HG03196 (cell line): ENCODE data around the gene CDK17.
A peak's percentile ranks its signal among the peaks of the same experiment; 100 is the strongest.
"Not testable (repeated sequence)": the region's sequence is repeated elsewhere in the genome, so short reads cannot be mapped to it uniquely, and the experiment has no call there.

ENCODE experiments used
- ATAC-seq: cut with Tn5 transposase; IDR thresholded peaks from one replicate; pipeline ENCODE4 v1.9.1; 2021; ENCODE audit not compliant: unreplicated experiment

CDK17 gene

DNA sequence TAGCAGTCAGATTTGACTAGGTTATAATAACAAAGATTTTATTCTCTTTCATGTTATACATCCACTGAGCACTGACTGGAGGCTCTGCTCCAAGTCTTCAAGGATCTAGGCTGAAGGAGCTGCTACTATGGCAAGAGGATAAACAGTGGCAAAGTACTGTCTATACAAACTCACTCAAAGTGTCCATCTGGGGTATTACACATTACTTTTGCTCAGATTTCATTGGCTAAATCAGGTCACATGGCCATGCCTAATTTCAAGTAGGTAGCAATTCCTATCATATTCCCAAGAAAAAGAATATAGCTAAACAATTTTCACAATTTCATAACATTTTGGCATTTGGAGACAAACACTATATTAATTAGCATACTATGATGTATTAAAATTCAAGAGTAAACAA, 40.9 kb downstream of the CDK17 start:
- no peak for ATAC-seq

DNA sequence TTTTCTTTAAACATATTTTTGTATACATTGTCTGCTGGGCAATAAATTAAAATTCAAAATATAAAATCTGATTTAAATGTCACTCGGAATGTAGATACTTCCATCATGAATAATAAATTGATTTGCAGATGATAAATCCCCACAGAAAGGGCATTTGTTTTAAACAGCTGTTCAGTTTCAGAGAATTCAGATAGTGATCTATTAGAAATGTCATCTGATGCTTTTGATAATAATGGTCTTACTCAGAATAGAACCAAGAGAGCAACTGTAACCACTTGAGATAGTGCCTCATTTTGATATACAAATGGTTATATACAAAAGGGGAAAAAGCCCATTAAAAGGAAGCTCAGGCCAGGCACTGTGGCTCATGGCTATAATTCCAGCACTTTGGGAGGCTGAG, 43.4 kb downstream of the CDK17 start:
- ATAC-seq: no peak

DNA sequence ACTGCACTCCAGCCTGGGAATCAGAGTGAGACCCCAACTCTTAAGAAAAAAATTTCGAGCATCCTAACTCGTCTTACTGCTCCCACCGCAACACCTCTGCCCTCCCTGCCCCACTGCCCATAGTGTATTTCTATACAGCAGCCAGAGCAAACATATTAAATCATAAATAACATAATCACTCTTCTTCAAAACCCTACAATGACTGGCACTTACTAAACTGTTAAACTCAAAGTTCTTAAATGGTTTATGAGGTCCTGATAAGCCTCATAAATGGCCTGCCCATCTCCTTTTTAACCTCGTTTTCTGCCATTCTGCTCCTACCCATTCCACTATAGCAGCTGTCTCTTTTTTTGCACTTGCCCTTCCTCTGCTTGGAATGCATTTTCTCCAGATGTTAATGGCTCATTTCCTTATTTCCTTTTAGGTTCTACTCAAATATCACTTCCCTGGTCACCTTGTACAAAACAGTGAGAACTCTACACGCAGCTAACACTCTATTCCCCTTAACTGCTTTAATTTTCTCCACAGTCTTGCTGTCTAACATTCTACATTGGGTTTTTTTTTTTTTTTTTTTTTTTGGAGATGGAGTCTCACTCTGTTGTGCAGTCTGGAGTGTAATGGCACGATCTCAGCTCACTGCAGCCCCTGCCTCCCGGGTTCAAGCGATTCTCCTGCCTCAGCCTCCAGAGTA, 45.2 kb downstream of the CDK17 start:
- no peak for ATAC-seq

DNA sequence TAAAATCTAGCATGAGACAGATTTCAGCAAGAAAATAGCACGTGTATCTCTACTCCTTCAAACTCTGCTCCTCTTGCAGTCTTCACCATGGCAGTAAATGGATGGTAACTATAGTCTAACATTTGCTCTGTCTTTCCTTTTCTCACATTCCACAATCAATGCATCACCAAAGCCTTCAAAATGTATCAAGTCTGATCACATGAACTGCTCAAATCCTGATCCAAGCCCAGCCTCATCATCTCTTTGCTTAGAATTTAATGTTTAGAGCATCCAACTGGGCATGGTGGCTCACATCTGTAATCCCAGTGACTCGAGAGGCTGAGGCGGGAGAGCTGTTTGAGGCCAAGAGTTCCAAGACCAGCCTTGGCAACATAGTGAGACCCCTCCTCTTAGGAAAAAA, 45.9 kb downstream of the CDK17 start:
- ATAC-seq: no peak

- no peak for ATAC-seq
Observed at GRCh38 chr12:96352161-96352835, 47.9 kb downstream of the CDK17 start.

DNA sequence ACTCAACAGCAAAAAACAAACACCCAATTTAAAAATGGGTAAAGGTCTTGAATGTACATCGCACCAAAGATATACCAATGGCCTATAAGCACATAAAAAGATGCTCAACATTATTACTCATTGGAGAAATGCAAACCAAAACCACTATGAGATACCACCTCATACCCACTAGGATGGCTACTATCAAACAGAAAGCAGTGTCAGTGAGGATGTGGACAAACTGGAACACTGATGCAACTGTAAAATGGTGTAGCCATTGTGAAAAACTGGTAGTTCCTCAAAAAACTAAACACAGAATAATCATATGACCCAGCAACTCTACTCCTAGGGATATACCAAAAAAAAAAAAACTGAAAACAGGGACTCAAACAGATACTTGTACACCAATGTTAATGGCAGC, 49.3 kb downstream of the CDK17 start:
- ATAC-seq: no peak

- ATAC-seq: no peak
Observed at GRCh38 chr12:96347130-96347699, 53.0 kb downstream of the CDK17 start.

GRCh38 chr12:96346716-96347115, 53.5 kb downstream of the CDK17 start:
- not testable (repeated sequence) for ATAC-seq

GRCh38 chr12:96344124-96344695, 56.0 kb downstream of the CDK17 start:
- no peak for ATAC-seq

- ATAC-seq: peak; percentile 76
Observed at GRCh38 chr12:96343347-96343954, 56.8 kb downstream of the CDK17 start.

- not testable (repeated sequence) for ATAC-seq
Observed at GRCh38 chr12:96339666-96340065, 60.6 kb downstream of the CDK17 start.

DNA sequence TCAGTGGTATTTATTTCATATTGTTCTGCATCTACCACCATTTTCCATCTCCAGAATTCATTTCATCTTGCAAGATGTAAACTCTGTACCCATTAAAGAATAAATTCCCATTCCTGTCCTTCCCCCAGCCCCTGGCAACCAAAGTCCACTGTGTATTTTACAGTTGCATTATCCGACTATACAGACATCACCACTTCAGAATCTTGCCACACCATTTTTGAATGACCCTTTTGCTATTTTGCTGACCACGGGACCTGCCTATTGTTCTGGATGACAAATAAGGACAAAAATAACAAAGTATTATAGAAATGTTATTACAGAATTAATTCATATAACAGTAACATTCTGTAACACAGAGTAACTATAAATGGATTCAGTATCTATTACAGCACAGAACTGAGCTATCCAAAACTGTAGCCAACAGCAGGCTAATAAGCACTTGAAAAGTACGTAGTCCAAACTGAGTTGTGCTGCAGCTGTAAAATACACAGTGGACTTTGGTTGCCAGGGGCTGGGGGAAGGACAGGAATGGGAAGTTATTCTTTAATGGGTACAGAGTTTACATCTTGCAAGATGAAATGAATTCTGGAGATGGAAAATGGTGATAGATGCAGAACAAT, 61.3 kb downstream of the CDK17 start:
- ATAC-seq: no peak

GRCh38 chr12:96337953-96338352, 62.3 kb downstream of the CDK17 start:
- no peak for ATAC-seq

DNA sequence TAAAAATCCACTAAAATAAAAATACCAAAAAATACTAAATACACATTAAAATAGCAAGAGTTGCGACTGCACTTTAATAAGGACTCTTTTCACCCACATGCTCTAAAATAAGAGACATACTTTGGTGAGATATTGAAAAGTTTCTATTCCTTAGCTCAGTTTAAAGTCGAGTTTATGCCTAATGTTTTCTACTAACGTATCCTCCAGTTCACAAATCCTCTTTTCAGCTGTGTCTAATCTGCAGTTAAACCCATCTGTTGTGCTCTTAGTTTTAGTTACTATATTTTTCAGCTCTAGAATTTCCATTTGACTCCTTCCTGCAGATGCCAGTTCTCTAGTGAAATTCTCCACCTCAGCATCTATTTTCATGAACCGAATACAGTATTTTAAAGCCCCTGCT, 63.8 kb downstream of the CDK17 start:
- no peak for ATAC-seq

DNA sequence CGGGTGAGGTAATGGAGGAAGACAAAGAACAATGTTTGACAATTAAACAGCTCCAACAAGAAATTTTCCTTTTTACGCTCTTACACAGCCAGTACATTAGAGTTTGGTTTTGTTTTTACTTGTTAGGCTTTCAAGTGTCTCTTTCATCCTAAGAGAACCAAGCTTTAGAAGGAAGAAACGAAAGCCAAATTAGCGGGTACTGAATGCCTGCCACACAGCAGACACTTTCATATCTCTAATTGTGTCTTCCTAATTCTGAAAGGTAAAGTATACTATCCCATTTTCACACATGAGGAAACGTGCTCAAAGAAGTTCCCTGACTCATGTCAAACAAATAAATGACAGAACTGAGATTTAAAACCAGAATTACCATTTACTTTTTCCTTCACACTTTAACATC, 65.0 kb downstream of the CDK17 start:
- ATAC-seq: peak; percentile 93

DNA sequence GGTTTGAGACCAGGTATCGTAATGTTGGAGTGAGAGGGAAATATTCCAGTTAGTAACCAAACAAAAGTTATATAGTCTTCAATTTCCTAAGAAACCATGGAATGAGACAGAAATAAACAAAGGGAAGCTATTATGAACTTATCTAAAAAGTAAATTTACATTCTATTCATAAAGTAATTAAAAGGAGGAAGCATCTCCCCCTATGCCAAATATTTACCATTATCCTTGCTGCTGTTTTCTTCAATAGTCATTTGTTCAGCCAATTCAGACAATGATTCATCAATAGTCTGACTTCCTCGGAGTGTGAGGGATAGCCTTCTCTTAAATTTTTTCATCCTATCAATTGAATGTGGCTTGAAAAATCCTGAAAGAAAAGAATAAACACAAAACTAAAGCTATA, 65.7 kb downstream of the CDK17 start:
- ATAC-seq: no peak

DNA sequence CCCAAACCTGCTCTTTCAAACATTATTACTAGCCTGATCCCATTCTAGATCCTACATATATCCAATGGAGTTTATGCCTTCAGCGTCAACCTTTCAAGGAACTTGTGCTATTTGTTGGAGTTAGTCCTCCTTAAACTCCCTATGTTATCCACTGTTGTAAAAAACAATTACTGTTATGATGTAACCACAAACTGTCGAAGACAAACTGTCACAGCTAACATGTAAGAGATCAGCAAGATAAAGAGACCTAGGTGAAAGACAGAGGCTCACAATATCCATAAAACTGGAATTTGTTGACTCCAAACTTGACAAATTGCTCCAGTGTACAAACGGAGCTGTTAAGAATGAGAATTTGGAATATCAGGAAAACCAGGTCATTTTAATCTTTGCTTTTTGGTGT, 70.7 kb downstream of the CDK17 start:
- ATAC-seq: no peak

- ATAC-seq: no peak
Observed at GRCh38 chr12:96329018-96329417, 71.2 kb downstream of the CDK17 start.

- ATAC-seq: peak; percentile 13
Observed at GRCh38 chr12:96327889-96328288, 72.3 kb downstream of the CDK17 start.

- peak; percentile 83 for ATAC-seq
Observed at GRCh38 chr12:96327346-96327745, 72.9 kb downstream of the CDK17 start.

DNA sequence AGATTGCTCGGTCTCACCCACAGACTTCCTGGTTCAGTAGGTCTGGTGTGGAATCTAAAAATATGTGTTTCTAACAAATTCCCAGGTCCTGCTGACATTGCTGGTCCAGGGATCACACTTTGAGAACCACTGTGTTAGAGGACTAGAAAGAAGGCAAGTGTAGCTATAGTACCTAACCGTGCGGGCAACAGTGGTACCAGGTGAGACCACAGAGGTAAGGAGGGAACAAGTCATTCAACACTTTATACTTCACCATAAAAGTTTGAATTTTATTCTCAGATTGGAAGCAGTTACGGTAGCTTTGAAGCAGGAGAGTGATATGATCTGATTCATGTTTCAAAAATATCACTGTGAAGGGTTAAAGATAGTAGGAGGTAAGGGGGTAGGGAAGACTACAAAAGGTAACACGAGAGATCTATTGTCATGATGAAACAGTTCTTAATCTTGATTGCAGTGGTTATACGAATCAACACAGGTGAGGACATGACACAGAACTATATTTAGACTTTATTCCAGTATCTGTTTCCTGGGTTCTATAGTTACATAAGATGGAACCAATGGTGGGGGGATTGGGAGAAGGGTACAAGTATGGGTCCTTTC, 73.5 kb downstream of the CDK17 start:
- ATAC-seq: no peak
